ENCODE data around the gene NAA20.

DNA sequence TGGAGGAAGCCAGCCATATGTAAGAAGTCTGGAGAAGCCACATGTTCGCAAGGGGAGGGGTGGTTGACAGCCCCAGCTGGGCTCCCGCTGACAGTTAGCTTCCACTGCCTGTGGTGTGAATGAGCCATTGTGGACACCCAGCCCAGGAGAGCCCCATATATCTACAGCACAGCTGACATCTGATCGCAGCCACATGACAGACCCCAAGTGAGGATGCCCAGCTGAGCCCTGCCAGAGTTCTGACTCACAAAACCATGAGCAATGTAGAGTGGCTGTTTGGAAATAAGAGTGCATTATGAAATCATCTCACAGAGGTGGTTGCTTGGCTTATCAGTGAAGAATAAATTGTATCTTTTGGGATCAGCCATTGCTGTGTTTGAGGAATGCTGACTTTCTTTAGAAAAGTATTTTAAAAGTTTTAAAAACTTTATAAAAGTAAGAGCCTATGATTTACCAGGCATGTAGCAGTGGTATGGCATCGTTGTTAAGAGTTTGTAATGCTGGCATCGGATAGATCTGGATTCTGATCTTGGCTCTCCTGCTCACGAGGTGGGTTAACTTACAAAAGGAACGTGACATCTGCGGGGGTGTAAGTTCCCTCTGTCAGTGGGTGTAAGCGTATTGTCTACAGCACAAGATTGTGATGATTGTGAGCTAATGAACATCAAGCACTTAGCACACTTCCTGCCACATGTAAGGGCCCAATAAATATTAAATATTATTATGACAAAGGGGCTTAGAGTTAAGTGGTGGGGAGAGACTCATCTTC, 59.3 kb downstream of the NAA20 start:
- no peak for TF ChIP-seq POLR2A (IDR thresholded peaks at IDR 0.05; ENCODE audit: low read depth, low read length)
- TF ChIP-seq, protein P1, sequence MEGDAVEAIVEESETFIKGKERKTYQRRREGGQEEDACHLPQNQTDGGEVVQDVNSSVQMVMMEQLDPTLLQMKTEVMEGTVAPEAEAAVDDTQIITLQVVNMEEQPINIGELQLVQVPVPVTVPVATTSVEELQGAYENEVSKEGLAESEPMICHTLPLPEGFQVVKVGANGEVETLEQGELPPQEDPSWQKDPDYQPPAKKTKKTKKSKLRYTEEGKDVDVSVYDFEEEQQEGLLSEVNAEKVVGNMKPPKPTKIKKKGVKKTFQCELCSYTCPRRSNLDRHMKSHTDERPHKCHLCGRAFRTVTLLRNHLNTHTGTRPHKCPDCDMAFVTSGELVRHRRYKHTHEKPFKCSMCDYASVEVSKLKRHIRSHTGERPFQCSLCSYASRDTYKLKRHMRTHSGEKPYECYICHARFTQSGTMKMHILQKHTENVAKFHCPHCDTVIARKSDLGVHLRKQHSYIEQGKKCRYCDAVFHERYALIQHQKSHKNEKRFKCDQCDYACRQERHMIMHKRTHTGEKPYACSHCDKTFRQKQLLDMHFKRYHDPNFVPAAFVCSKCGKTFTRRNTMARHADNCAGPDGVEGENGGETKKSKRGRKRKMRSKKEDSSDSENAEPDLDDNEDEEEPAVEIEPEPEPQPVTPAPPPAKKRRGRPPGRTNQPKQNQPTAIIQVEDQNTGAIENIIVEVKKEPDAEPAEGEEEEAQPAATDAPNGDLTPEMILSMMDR (conservative IDR thresholded peaks at IDR 0.05; ENCODE audit: low read depth, low read length): no peak
- no peak for TF ChIP-seq SMC3 (IDR thresholded peaks at IDR 0.05; ENCODE audit: low read depth, low read length)
- TF ChIP-seq CEBPB (IDR thresholded peaks at IDR 0.05; ENCODE audit: low read depth, low read length): peak; percentile 79
- TF ChIP-seq MXI1 (IDR thresholded peaks at IDR 0.05; ENCODE audit: borderline replicate concordance, low read depth, low read length): no peak
- TF ChIP-seq, protein P2, sequence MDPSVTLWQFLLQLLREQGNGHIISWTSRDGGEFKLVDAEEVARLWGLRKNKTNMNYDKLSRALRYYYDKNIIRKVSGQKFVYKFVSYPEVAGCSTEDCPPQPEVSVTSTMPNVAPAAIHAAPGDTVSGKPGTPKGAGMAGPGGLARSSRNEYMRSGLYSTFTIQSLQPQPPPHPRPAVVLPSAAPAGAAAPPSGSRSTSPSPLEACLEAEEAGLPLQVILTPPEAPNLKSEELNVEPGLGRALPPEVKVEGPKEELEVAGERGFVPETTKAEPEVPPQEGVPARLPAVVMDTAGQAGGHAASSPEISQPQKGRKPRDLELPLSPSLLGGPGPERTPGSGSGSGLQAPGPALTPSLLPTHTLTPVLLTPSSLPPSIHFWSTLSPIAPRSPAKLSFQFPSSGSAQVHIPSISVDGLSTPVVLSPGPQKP (IDR thresholded peaks at IDR 0.05; ENCODE audit: borderline replicate concordance, low read depth, low read length): no peak
- no peak for TF ChIP-seq BHLHE40 (IDR thresholded peaks at IDR 0.05; ENCODE audit: low read depth, low read length)
- no peak for TF ChIP-seq RCOR1 (IDR thresholded peaks at IDR 0.05; ENCODE audit: insufficient replicate concordance, low read length)
- TF ChIP-seq RAD21 (IDR thresholded peaks at IDR 0.05; ENCODE audit: low read length): no peak
- TF ChIP-seq FOS (IDR thresholded peaks at IDR 0.05; ENCODE audit: low read depth, low read length): peak; percentile 23; the same call in 1 of the 2 replicates
- no peak for TF ChIP-seq RFX5 (IDR thresholded peaks at IDR 0.05; ENCODE audit: low read depth, low read length)
- TF ChIP-seq USF2 (IDR thresholded peaks at IDR 0.05; ENCODE audit: low read depth, low read length): peak; percentile 46; the same call in 1 of the 2 replicates
- TF ChIP-seq CHD1 (IDR thresholded peaks at IDR 0.05; ENCODE audit: low read depth, low read length): no peak
- no peak for TF ChIP-seq MAZ (IDR thresholded peaks at IDR 0.05; ENCODE audit: borderline replicate concordance, low read depth, low read length)
